Ovary (tissue), 3 donors: ENCODE measurements around the gene PPT1.

Experiments used
- EP300 ChIP-seq: sonication (generic); formaldehyde crosslinking; IDR thresholded peaks from one replicate; pipeline ENCODE4 v1.6.1; 2017; ENCODE audit warnings: antibody characterized with exemption
- POLR2A ChIP-seq: fragments of 450-650 bp; IDR thresholded peaks from one replicate; pipeline ENCODE4 v1.6.1; 2017; ENCODE audit warnings: antibody characterized with exemption, mild to moderate bottlenecking, moderate library complexity
- TF ChIP-seq, protein P1 (sequence below), 3 donors: fragments of 450-650 bp in 2 of 3; fragments of 200-600 bp in 1 of 3; IDR thresholded peaks; one replicate each; pipeline versions ENCODE4 v1.5.1 to v1.8.0; 2016 to 2022; ENCODE audit warnings: antibody characterized with exemption in 3 of 3, mild to moderate bottlenecking in 1 of 3
- donor health status: DM: no; HTN: no; CAD: no.

- TF ChIP-seq, protein P1, sequence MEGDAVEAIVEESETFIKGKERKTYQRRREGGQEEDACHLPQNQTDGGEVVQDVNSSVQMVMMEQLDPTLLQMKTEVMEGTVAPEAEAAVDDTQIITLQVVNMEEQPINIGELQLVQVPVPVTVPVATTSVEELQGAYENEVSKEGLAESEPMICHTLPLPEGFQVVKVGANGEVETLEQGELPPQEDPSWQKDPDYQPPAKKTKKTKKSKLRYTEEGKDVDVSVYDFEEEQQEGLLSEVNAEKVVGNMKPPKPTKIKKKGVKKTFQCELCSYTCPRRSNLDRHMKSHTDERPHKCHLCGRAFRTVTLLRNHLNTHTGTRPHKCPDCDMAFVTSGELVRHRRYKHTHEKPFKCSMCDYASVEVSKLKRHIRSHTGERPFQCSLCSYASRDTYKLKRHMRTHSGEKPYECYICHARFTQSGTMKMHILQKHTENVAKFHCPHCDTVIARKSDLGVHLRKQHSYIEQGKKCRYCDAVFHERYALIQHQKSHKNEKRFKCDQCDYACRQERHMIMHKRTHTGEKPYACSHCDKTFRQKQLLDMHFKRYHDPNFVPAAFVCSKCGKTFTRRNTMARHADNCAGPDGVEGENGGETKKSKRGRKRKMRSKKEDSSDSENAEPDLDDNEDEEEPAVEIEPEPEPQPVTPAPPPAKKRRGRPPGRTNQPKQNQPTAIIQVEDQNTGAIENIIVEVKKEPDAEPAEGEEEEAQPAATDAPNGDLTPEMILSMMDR (IDR thresholded peaks at IDR 0.05): peak in 1 of 3 donors; percentile 5
- TF ChIP-seq POLR2A (peak; percentile 97), EP300 (peak; percentile 49)
These were observed 57.1 kb downstream of the PPT1 start for GRCh38 chr1:40039757-40040510.
